Raji (cell line): ENCODE data around the gene RCAN1.

Experiments
- POLR2A ChIP-seq: IDR thresholded peaks from 2 replicates; pipeline ENCODE4 v1.6.1; 2011; ENCODE audit warnings: low read depth, low read length, control low read depth; ENCODE audit not compliant: insufficient read depth

Gene RCAN1

GRCh38 chr21:34544032-34544496 is 70.8 kb downstream of the RCAN1 start:
- no peak for TF ChIP-seq POLR2A

- no peak for TF ChIP-seq POLR2A
Observed at GRCh38 chr21:34543017-34543416, 71.9 kb downstream of the RCAN1 start.

- no peak for TF ChIP-seq POLR2A
Observed at GRCh38 chr21:34540206-34540605, 74.7 kb downstream of the RCAN1 start.

- no peak for TF ChIP-seq POLR2A
Observed at GRCh38 chr21:34537838-34538237, 77.1 kb downstream of the RCAN1 start.

GRCh38 chr21:34536820-34537219 is 78.1 kb downstream of the RCAN1 start:
- TF ChIP-seq POLR2A = no peak

- no peak for TF ChIP-seq POLR2A
Observed at GRCh38 chr21:34536311-34536710, 78.6 kb downstream of the RCAN1 start.

- no peak for TF ChIP-seq POLR2A
Observed at GRCh38 chr21:34535886-34536285, 79.0 kb downstream of the RCAN1 start.

GRCh38 chr21:34534522-34534921 is 80.4 kb downstream of the RCAN1 start:
- TF ChIP-seq POLR2A = no peak

GRCh38 chr21:34533938-34534337 is 81.0 kb downstream of the RCAN1 start:
- TF ChIP-seq POLR2A = no peak

GRCh38 chr21:34531399-34531798 is 83.5 kb downstream of the RCAN1 start:
- no peak for TF ChIP-seq POLR2A

GRCh38 chr21:34530261-34530660 is 84.7 kb downstream of the RCAN1 start:
- no peak for TF ChIP-seq POLR2A

- no peak for TF ChIP-seq POLR2A
Observed at GRCh38 chr21:34528131-34528561, 86.8 kb downstream of the RCAN1 start.

GRCh38 chr21:34526618-34527290 is 88.2 kb downstream of the RCAN1 start:
- no peak for TF ChIP-seq POLR2A

GRCh38 chr21:34526241-34526617 is 88.7 kb downstream of the RCAN1 start:
- no peak for TF ChIP-seq POLR2A

- no peak for TF ChIP-seq POLR2A
Observed at GRCh38 chr21:34524646-34525601, 90.0 kb downstream of the RCAN1 start.

- TF ChIP-seq POLR2A = no peak
Observed at GRCh38 chr21:34523019-34523555, 91.8 kb downstream of the RCAN1 start.
